OCI-LY7 (cell line): ENCODE data around the gene INPP5A.

Experiments used
- EZH2phosphoT487 ChIP-seq: fragments of 200-600 bp; sonication (generic); IDR thresholded peaks from 2 replicates; pipeline ENCODE4 v1.6.1; 2018; ENCODE audit warnings: low read depth, borderline replicate concordance, mild to moderate bottlenecking, mixed run types, antibody characterized with exemption, low read length, moderate library complexity, mixed read lengths
- TF ChIP-seq, protein P1 (sequence below): fragments of 200-600 bp; sonication (generic); conservative IDR thresholded peaks from 2 replicates; pipeline ENCODE4 v1.5.1; 2014; ENCODE audit warnings: mild to moderate bottlenecking, antibody characterized with exemption, low read length, moderate library complexity, mixed read lengths

DNA sequence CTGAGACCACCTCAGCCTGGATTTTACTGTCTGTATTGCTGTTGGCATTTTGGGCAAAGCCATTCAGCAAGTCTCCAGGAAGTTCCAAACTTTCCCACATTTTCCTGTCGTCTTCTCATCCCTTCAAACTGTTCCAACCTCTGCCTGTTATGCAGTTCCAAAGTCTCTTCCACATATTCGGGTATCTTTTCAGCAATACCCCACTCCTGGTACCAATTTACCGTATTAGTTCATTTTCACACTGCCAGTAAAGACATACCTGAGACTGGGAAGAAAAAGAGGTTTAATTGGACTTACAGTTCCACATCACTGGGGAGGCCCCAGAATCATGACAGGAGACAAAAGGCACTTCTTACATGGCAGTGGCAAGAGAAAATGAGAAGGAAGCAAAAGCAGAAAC, 62.8 kb downstream of the INPP5A start:
- TF ChIP-seq, protein P1, sequence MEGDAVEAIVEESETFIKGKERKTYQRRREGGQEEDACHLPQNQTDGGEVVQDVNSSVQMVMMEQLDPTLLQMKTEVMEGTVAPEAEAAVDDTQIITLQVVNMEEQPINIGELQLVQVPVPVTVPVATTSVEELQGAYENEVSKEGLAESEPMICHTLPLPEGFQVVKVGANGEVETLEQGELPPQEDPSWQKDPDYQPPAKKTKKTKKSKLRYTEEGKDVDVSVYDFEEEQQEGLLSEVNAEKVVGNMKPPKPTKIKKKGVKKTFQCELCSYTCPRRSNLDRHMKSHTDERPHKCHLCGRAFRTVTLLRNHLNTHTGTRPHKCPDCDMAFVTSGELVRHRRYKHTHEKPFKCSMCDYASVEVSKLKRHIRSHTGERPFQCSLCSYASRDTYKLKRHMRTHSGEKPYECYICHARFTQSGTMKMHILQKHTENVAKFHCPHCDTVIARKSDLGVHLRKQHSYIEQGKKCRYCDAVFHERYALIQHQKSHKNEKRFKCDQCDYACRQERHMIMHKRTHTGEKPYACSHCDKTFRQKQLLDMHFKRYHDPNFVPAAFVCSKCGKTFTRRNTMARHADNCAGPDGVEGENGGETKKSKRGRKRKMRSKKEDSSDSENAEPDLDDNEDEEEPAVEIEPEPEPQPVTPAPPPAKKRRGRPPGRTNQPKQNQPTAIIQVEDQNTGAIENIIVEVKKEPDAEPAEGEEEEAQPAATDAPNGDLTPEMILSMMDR = no peak
- TF ChIP-seq EZH2phosphoT487 = no peak
